ENCODE data around the gene ZSWIM5.
"Not testable (repeated sequence)": the region's sequence is repeated elsewhere in the genome, so short reads cannot be mapped to it uniquely, and the experiment has no call there.

The ZSWIM5 gene

GRCh38 chr1:45200906-45201500 lies 5.4 kb downstream of the ZSWIM5 start:
- DNase-seq (ENCODE audit: low read depth), result no peak

GRCh38 chr1:45200435-45200834 lies 6.0 kb downstream of the ZSWIM5 start:
- no peak for DNase-seq (ENCODE audit: low read depth)

GRCh38 chr1:45198185-45198584 lies 8.2 kb downstream of the ZSWIM5 start:
- no peak for DNase-seq (ENCODE audit: low read depth)

- DNase-seq (ENCODE audit: low read depth), result no peak
These were observed 9.5 kb downstream of the ZSWIM5 start for GRCh38 chr1:45196863-45197262.

- no peak for DNase-seq (ENCODE audit: low read depth)
These were observed 15.0 kb downstream of the ZSWIM5 start for GRCh38 chr1:45191418-45191783.

GRCh38 chr1:45187725-45188124 lies 18.7 kb downstream of the ZSWIM5 start:
- DNase-seq (ENCODE audit: low read depth), result peak; percentile 66

- DNase-seq (ENCODE audit: low read depth), result not testable (repeated sequence)
These were observed 26.4 kb downstream of the ZSWIM5 start for GRCh38 chr1:45179918-45180519.

GRCh38 chr1:45177452-45177851 lies 29.0 kb downstream of the ZSWIM5 start:
- DNase-seq (ENCODE audit: low read depth), result no peak

GRCh38 chr1:45172764-45173163 lies 33.6 kb downstream of the ZSWIM5 start:
- DNase-seq (ENCODE audit: low read depth), result no peak

GRCh38 chr1:45172005-45172404 lies 34.4 kb downstream of the ZSWIM5 start:
- peak; percentile 19 for DNase-seq (ENCODE audit: low read depth)

GRCh38 chr1:45171575-45171974 lies 34.8 kb downstream of the ZSWIM5 start:
- DNase-seq (ENCODE audit: low read depth), result no peak

- no peak for DNase-seq (ENCODE audit: low read depth)
These were observed 36.2 kb downstream of the ZSWIM5 start for GRCh38 chr1:45170151-45170742.

GRCh38 chr1:45167947-45168346 lies 38.5 kb downstream of the ZSWIM5 start:
- DNase-seq (ENCODE audit: low read depth), result not testable (repeated sequence)

- DNase-seq (ENCODE audit: low read depth), result not testable (repeated sequence)
These were observed 42.1 kb downstream of the ZSWIM5 start for GRCh38 chr1:45164307-45164706.

- DNase-seq (ENCODE audit: low read depth), result not testable (repeated sequence)
These were observed 43.3 kb downstream of the ZSWIM5 start for GRCh38 chr1:45163111-45163510.

- not testable (repeated sequence) for DNase-seq (ENCODE audit: low read depth)
These were observed 44.1 kb downstream of the ZSWIM5 start for GRCh38 chr1:45162041-45163035.

- DNase-seq (ENCODE audit: low read depth), result no peak
These were observed 50.4 kb downstream of the ZSWIM5 start for GRCh38 chr1:45155957-45156356.

- DNase-seq (ENCODE audit: low read depth), result no peak
These were observed 51.0 kb downstream of the ZSWIM5 start for GRCh38 chr1:45155423-45155822.

- no peak for DNase-seq (ENCODE audit: low read depth)
These were observed 54.3 kb downstream of the ZSWIM5 start for GRCh38 chr1:45152126-45152525.

GRCh38 chr1:45148209-45148825 lies 58.1 kb downstream of the ZSWIM5 start:
- DNase-seq (ENCODE audit: low read depth), result no peak

- DNase-seq (ENCODE audit: low read depth), result no peak
These were observed 59.6 kb downstream of the ZSWIM5 start for GRCh38 chr1:45146833-45147232.

Data from HS-5 (cell line).